Muscle of leg (tissue), 11 donors: Measurements from ENCODE around the gene MS4A4A. TPM values are rescaled to one million over a fixed set of nuclear protein-coding genes. Genes with fewer than 3 reads are reported as not detected.

Experiments
- DNase-seq: peaks from one replicate; pipeline ENCODE4 v3.0.0; 2013
- H3K27ac ChIP-seq: one replicate; pipeline ENCODE4 v1.5.1; 2013; ENCODE audit warnings: mild to moderate bottlenecking, low read length, control low read depth
- H3K27me3 ChIP-seq: one replicate; pipeline ENCODE4 v1.6.1; 2013; ENCODE audit warnings: low read length; ENCODE audit not compliant: control insufficient read depth, insufficient read depth
- H3K36me3 ChIP-seq: one replicate; pipeline ENCODE4 v1.6.1; 2013; ENCODE audit warnings: low read length; ENCODE audit not compliant: control insufficient read depth, insufficient read depth
- H3K4me1 ChIP-seq: one replicate; pipeline ENCODE4 v1.6.1; 2013; ENCODE audit warnings: low read length; ENCODE audit not compliant: control insufficient read depth, insufficient read depth
- H3K4me3 ChIP-seq: one replicate; pipeline ENCODE4 v1.5.1; 2013; ENCODE audit warnings: low read length, control low read depth
- H3K9me3 ChIP-seq: replicated peaks from 2 replicates; pipeline ENCODE4 v1.6.1; 2013; ENCODE audit warnings: low read depth, low read length; ENCODE audit not compliant: control insufficient read depth
- WGBS: methylation state at CpG from one replicate; pipeline ENCODE4 v1.1.5; 2013; ENCODE audit warnings: missing lambda C conversion rate; ENCODE audit not compliant: insufficient coverage; 5-methylcytosine and 5-hydroxymethylcytosine counted together
- polyA plus RNA-seq, 8 donors: library from polyadenylated mRNA; unstranded; fragments of 120-200 nt; gene quantifications; one replicate each; pipeline versions ENCODE4 v1.2.1 to v1.2.3, GENCODE V29; 2013; ENCODE audit warnings: inconsistent platforms in 1 of 8, low replicate concordance in 1 of 8; ENCODE audit not compliant: insufficient read length in 8 of 8, insufficient read depth in 1 of 8
- total RNA-seq: library from RNA; stranded (reverse); fragments of 120-200 nt; gene quantifications from one replicate; pipeline ENCODE4 v1.2.4, GENCODE V29; 2013

The MS4A4A gene
- total and polyA plus RNA-seq, 9 donors, result 6.9 to 18.5 (median 10.3) TPM

GRCh38 chr11:60344146-60344545 lies 63.7 kb downstream of the MS4A4A start:
- Histone ChIP-seq H3K4me1 (no peaks in the 10 kb centered on the region), H3K27ac (no peak overlapping the region), H3K9me3 (no peaks in the 10 kb centered on the region), H3K4me3 (no peak overlapping the region), H3K36me3 (no peaks in the 10 kb centered on the region), H3K27me3 (no peaks in the 10 kb centered on the region)
- no peak for DNase-seq
- no CpG with 5 or more reads among the region's 2 CpGs for WGBS

- DNase-seq, result peak; percentile 19
- Histone ChIP-seq H3K27me3 (no peaks in the 10 kb centered on the region), H3K36me3 (no peaks in the 10 kb centered on the region), H3K4me1 (no peaks in the 10 kb centered on the region), H3K9me3 (no peaks in the 10 kb centered on the region), H3K27ac (no peak overlapping the region), H3K4me3 (no peak overlapping the region)
Measured at GRCh38 chr11:60345489-60345888, 65.0 kb downstream of the MS4A4A start.

- no peak overlapping the region for H3K27ac ChIP-seq
- no peaks in the 10 kb centered on the region for H3K36me3 ChIP-seq
- no peaks in the 10 kb centered on the region for H3K27me3 ChIP-seq
- WGBS, result 100% methylated on average over 2 of the region's 2 CpGs
- H3K9me3 ChIP-seq, result no peaks in the 10 kb centered on the region
- no peak overlapping the region for H3K4me3 ChIP-seq
- H3K4me1 ChIP-seq, result no peaks in the 10 kb centered on the region
- DNase-seq, result no peak
Measured at GRCh38 chr11:60347084-60347797, 66.8 kb downstream of the MS4A4A start.

- H3K4me1 ChIP-seq, result no peaks in the 10 kb centered on the region
Measured at GRCh38 chr11:60348116-60348515, 67.7 kb downstream of the MS4A4A start.

GRCh38 chr11:60349990-60350389 lies 69.5 kb downstream of the MS4A4A start:
- Histone ChIP-seq H3K27ac (no peak overlapping the region), H3K4me1 (no peaks in the 10 kb centered on the region), H3K36me3 (no peaks in the 10 kb centered on the region), H3K9me3 (no peaks in the 10 kb centered on the region), H3K4me3 (no peak overlapping the region), H3K27me3 (no peaks in the 10 kb centered on the region)
- DNase-seq, result peak; percentile 45
- 79% methylated on average over 1 of the region's 1 CpG for WGBS

More at GRCh38 chr11:60348116-60348515, 67.7 kb downstream of the MS4A4A start:
- Histone ChIP-seq H3K27ac (no peak overlapping the region), H3K4me3 (no peak overlapping the region), H3K9me3 (no peaks in the 10 kb centered on the region), H3K27me3 (no peaks in the 10 kb centered on the region), H3K36me3 (no peaks in the 10 kb centered on the region)
- 63% methylated on average over 1 of the region's 2 CpGs for WGBS
- DNase-seq, result peak; percentile 20

- H3K27me3 ChIP-seq, result no peaks in the 10 kb centered on the region
- no peaks in the 10 kb centered on the region for H3K4me1 ChIP-seq
- H3K36me3 ChIP-seq, result no peaks in the 10 kb centered on the region
- DNase-seq, result peak; percentile 12
- peaks cover 6% of the 10 kb centered on the region for H3K9me3 ChIP-seq
- WGBS, result no CpG with 5 or more reads among the region's 2 CpGs
- H3K4me3 ChIP-seq, result no peak overlapping the region
- H3K27ac ChIP-seq, result no peak overlapping the region
Measured at GRCh38 chr11:60357771-60358170, 77.3 kb downstream of the MS4A4A start.

Other genes starting within 250 kb of the MS4A4A start
- gene OOSP2, start 240.3 kb upstream of the MS4A4A start, total RNA-seq, result not detected
- gene OOSP2, start 240.3 kb upstream of the MS4A4A start, polyA plus RNA-seq, result not detected
- gene MS4A3, start 224.0 kb upstream of the MS4A4A start, total RNA-seq, result 0.49 TPM
- 1 to 10 TPM in 4 of 8 donors, under 1 TPM in 4; 0.36 to 2.0 (median 0.99) TPM for gene MS4A3, start 224.0 kb upstream of the MS4A4A start, polyA plus RNA-seq
- 0.40 TPM for gene MS4A2, start 192.0 kb upstream of the MS4A4A start, total RNA-seq
- under 1 TPM in 7 of 8 donors, not detected in 1; 0.05 to 0.29 (median 0.20) TPM for gene MS4A2, start 192.0 kb upstream of the MS4A4A start, polyA plus RNA-seq
- gene MS4A6A, start 97.6 kb upstream of the MS4A4A start, total RNA-seq, result 27.6 TPM
- 10 to 100 TPM; 18.8 to 29.2 (median 23.1) TPM for gene MS4A6A, start 97.6 kb upstream of the MS4A4A start, polyA plus RNA-seq
- gene MS4A4E, start 37.5 kb upstream of the MS4A4A start, total RNA-seq, result 0.18 TPM
- gene MS4A4E, start 37.5 kb upstream of the MS4A4A start, polyA plus RNA-seq, result 1 to 10 TPM; 1.4 to 2.4 (median 1.9) TPM
- gene MS4A6E, start 46.6 kb downstream of the MS4A4A start, total RNA-seq, result not detected
- not detected for gene MS4A6E, start 46.6 kb downstream of the MS4A4A start, polyA plus RNA-seq
- 7.4 TPM for gene MS4A7, start 97.9 kb downstream of the MS4A4A start, total RNA-seq
- gene MS4A7, start 97.9 kb downstream of the MS4A4A start, polyA plus RNA-seq, result 10 to 100 TPM in 1 of 8 donors, 1 to 10 TPM in 7; 3.2 to 13.7 (median 8.1) TPM
- gene MS4A14, start 115.8 kb downstream of the MS4A4A start, total RNA-seq, result 0.35 TPM
- gene MS4A14, start 115.8 kb downstream of the MS4A4A start, polyA plus RNA-seq, result under 1 TPM; 0.20 to 0.39 (median 0.29) TPM
- gene MS4A5, start 148.9 kb downstream of the MS4A4A start, total RNA-seq, result not detected
- not detected for gene MS4A5, start 148.9 kb downstream of the MS4A4A start, polyA plus RNA-seq
- 0.22 TPM for gene MS4A1, start 175.2 kb downstream of the MS4A4A start, total RNA-seq
- 1 to 10 TPM in 1 of 8 donors, under 1 TPM in 7; 0.10 to 1.6 (median 0.29) TPM for gene MS4A1, start 175.2 kb downstream of the MS4A4A start, polyA plus RNA-seq
- gene MS4A12, start 212.1 kb downstream of the MS4A4A start, total RNA-seq, result not detected
- gene MS4A12, start 212.1 kb downstream of the MS4A4A start, polyA plus RNA-seq, result not detected
- not detected for gene MS4A13, start 234.7 kb downstream of the MS4A4A start, total RNA-seq
- not detected for gene MS4A13, start 234.7 kb downstream of the MS4A4A start, polyA plus RNA-seq